H9 (cell line): ENCODE results near the gene TFCP2. TPM values are rescaled to one million over a fixed set of nuclear protein-coding genes. Genes with fewer than 3 reads are reported as not detected.

ENCODE experiments used
- DNase-seq: peaks from one replicate; pipeline ENCODE4 v3.0.0-alpha.2; 2017
- H2AFZ ChIP-seq: one replicate; pipeline ENCODE4 v1.6.1; 2013; ENCODE audit warnings: mild to moderate bottlenecking, low read length, control low read depth, moderate library complexity
- H2AK5ac ChIP-seq: 2 replicates; pipeline ENCODE4 v1.6.1; 2013; ENCODE audit warnings: low read length, control low read depth, mixed read lengths; ENCODE audit not compliant: insufficient read length
- H2BK120ac ChIP-seq: one replicate; pipeline ENCODE4 v1.6.1; 2013; ENCODE audit warnings: low read depth, mild to moderate bottlenecking, low read length, control low read depth, inconsistent platforms; ENCODE audit not compliant: poor library complexity, severe bottlenecking
- H2BK12ac ChIP-seq: 2 replicates; pipeline ENCODE4 v1.6.1; 2013; ENCODE audit warnings: low read length, control low read depth, mixed read lengths, low read depth; ENCODE audit not compliant: insufficient read length
- H2BK15ac ChIP-seq: 2 replicates; pipeline ENCODE4 v1.6.1; 2013; ENCODE audit warnings: low read depth, low read length, control low read depth
- H2BK20ac ChIP-seq: one replicate; pipeline ENCODE4 v1.6.1; 2013; ENCODE audit warnings: low read depth, mild to moderate bottlenecking, low read length, control low read depth, inconsistent platforms; ENCODE audit not compliant: poor library complexity, severe bottlenecking
- H2BK5ac ChIP-seq: 2 replicates; pipeline ENCODE4 v1.6.1; 2013; ENCODE audit warnings: low read length, control low read depth, mixed read lengths; ENCODE audit not compliant: insufficient read length
- H3K14ac ChIP-seq: 2 replicates; pipeline ENCODE4 v1.6.1; 2013; ENCODE audit warnings: low read length, control low read depth; ENCODE audit not compliant: insufficient read depth
- H3K18ac ChIP-seq: 2 replicates; pipeline ENCODE4 v1.6.1; 2013; ENCODE audit warnings: low read depth, mild to moderate bottlenecking, mixed read lengths, low read length, control low read depth; ENCODE audit not compliant: insufficient read length
- H3K23ac ChIP-seq: 2 replicates; pipeline ENCODE4 v1.6.1; 2013; ENCODE audit warnings: low read length, control low read depth, mixed read lengths, low read depth; ENCODE audit not compliant: insufficient read length
- H3K23me2 ChIP-seq: 2 replicates; pipeline ENCODE4 v1.6.1; 2013; ENCODE audit warnings: low read depth, mild to moderate bottlenecking, mixed read lengths, low read length, control low read depth; ENCODE audit not compliant: insufficient read length, poor library complexity, severe bottlenecking
- H3K27ac ChIP-seq: 2 replicates; pipeline ENCODE4 v1.5.1; 2013; ENCODE audit warnings: low read length, control low read depth, mixed read lengths, low read depth; ENCODE audit not compliant: insufficient read length
- H3K27me3 ChIP-seq: 2 replicates; pipeline ENCODE4 v1.6.1; 2013; ENCODE audit warnings: low read length, control low read depth, inconsistent platforms; ENCODE audit not compliant: insufficient read depth
- H3K4ac ChIP-seq: 2 replicates; pipeline ENCODE4 v1.6.1; 2013; ENCODE audit warnings: low read depth, mild to moderate bottlenecking, control low read depth, inconsistent platforms, low read length, moderate library complexity
- H3K4me1 ChIP-seq: 2 replicates; pipeline ENCODE4 v1.6.1; 2013; ENCODE audit warnings: low read length, control low read depth, inconsistent platforms; ENCODE audit not compliant: insufficient read depth
- H3K4me2 ChIP-seq: 2 replicates; pipeline ENCODE4 v1.6.1; 2013; ENCODE audit warnings: low read length, control low read depth, mixed read lengths; ENCODE audit not compliant: insufficient read length, insufficient read depth
- H3K56ac ChIP-seq: 2 replicates; pipeline ENCODE4 v1.6.1; 2013; ENCODE audit warnings: low read depth, mild to moderate bottlenecking, mixed read lengths, low read length, control low read depth; ENCODE audit not compliant: insufficient read length
- H3K79me1 ChIP-seq: 2 replicates; pipeline ENCODE4 v1.6.1; 2013; ENCODE audit warnings: low read depth, mild to moderate bottlenecking, moderate library complexity, low read length, control low read depth, inconsistent platforms; ENCODE audit not compliant: insufficient read depth, poor library complexity, severe bottlenecking
- H3K79me2 ChIP-seq: 2 replicates; pipeline ENCODE4 v1.6.1; 2013; ENCODE audit warnings: low read length, control low read depth, inconsistent platforms; ENCODE audit not compliant: insufficient read depth
- H3K9ac ChIP-seq: 2 replicates; pipeline ENCODE4 v1.6.1; 2013; ENCODE audit warnings: low read length, control low read depth, mixed read lengths; ENCODE audit not compliant: insufficient read length; ENCODE audit errors: extremely low read depth
- H3K9me3 ChIP-seq: one replicate; pipeline ENCODE4 v1.6.1; 2013; ENCODE audit warnings: low read depth, low read length, inconsistent platforms; ENCODE audit not compliant: control insufficient read depth
- H3T11ph ChIP-seq: one replicate; pipeline ENCODE4 v1.6.1; 2013; ENCODE audit warnings: mild to moderate bottlenecking, low read length, control low read depth, inconsistent platforms
- H4K20me1 ChIP-seq: one replicate; pipeline ENCODE4 v1.6.1; 2013; ENCODE audit not compliant: control insufficient read depth, insufficient read length, insufficient read depth
- H4K5ac ChIP-seq: 2 replicates; pipeline ENCODE4 v1.6.1; 2013; ENCODE audit warnings: low read depth, mild to moderate bottlenecking, mixed read lengths, low read length, control low read depth; ENCODE audit not compliant: insufficient read length
- H4K8ac ChIP-seq: replicated peaks from 2 replicates; pipeline ENCODE4 v1.6.1; 2013; ENCODE audit warnings: low read length, control low read depth, mixed read lengths, low read depth; ENCODE audit not compliant: insufficient read length
- H4K91ac ChIP-seq: 2 replicates; pipeline ENCODE4 v1.6.1; 2013; ENCODE audit warnings: low read depth, mild to moderate bottlenecking, moderate library complexity, mixed read lengths, low read length, control low read depth; ENCODE audit not compliant: insufficient read length
- H3K27ac Mint-ChIP-seq, 3 experiments: 2 replicates in 2 of 3; 3 replicates in 1 of 3; pipeline ENCODE4 v1.8.0; 2020 to 2021; ENCODE audit warnings: mixed read lengths in 3 of 3, mild to moderate bottlenecking in 1 of 3, moderate library complexity in 1 of 3
- H3K27me3 Mint-ChIP-seq: 2 replicates; pipeline ENCODE4 v1.8.0; 2021; ENCODE audit warnings: low read depth, mild to moderate bottlenecking, moderate library complexity, mixed read lengths
- H3K36me3 Mint-ChIP-seq, 3 experiments: 2 replicates in 2 of 3; 3 replicates in 1 of 3; pipeline ENCODE4 v1.8.0; 2020 to 2021; ENCODE audit warnings: low read depth in 3 of 3, mixed read lengths in 3 of 3; ENCODE audit not compliant: insufficient read depth in 1 of 3
- H3K4me1 Mint-ChIP-seq, 2 experiments: 2 replicates each; pipeline ENCODE4 v1.8.0; 2020; ENCODE audit warnings: mixed read lengths in 2 of 2
- H3K4me3 Mint-ChIP-seq, 2 experiments: 2 replicates in 1 of 2; 3 replicates in 1 of 2; pipeline ENCODE4 v1.8.0; 2020 to 2021; ENCODE audit warnings: mild to moderate bottlenecking in 2 of 2, mixed read lengths in 2 of 2, moderate library complexity in 1 of 2
- H3K9me3 Mint-ChIP-seq, 2 experiments: 2 replicates in 1 of 2; 3 replicates in 1 of 2; pipeline ENCODE4 v1.8.0; 2020; ENCODE audit warnings: mild to moderate bottlenecking in 2 of 2, mixed read lengths in 2 of 2, moderate library complexity in 1 of 2
- WGBS: extraction: QIAGEN DNeasy Blood & Tissue Kit; methylation state at CpG from one replicate; pipeline ENCODE4 v1.1.7; 2013; ENCODE audit warnings: missing lambda C conversion rate, low lambda C conversion rate, mixed read lengths; ENCODE audit not compliant: insufficient read length; ENCODE audit errors: extremely low coverage; 5-methylcytosine and 5-hydroxymethylcytosine counted together
- total RNA-seq: library from RNA; stranded (reverse); gene quantifications from 2 replicates; pipeline ENCODE4 v1.2.1, GENCODE V29; 2021
- TF ChIP-seq, protein P1 (sequence below): fragments of 200-600 bp; sonication (generic); conservative IDR thresholded peaks from 3 replicates; pipeline ENCODE4 v1.8.0; 2021; ENCODE audit warnings: antibody characterized with exemption, mild to moderate bottlenecking

The TFCP2 gene
- total RNA-seq, 1 experiment from 2014 or later, result 27.1 TPM

DNA sequence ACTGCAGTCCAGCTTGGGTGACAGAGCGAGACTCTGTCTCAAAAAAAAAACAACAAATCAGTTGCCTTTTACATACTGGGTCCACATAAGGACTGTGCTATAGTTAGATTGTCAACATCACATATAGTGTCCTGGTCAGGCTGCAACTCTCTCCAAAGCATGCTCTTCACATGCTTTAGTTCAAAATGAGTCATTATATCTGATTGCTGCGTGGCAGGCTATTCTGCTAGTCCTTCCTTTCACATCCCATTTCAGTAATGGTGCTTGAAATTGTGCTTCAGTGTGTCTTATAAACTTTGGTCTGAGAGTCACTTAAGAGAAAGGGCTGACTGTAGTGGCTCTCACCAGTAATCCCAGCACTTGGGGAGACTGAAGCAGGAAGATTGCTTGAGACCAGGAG is 117.9 kb downstream of the TFCP2 start:
- no peak for DNase-seq
- H3K36me3 Mint-ChIP-seq, result peaks cover 27 to 66% (median 59%) of the 10 kb centered on the region in 3 experiments; a peak in 6 of 7 replicates
- H3K56ac ChIP-seq, result no peak overlapping the region

More for the DNA sequence above, 117.9 kb downstream of the TFCP2 start:
- Histone ChIP-seq H2BK120ac (no peak overlapping the region), H2BK15ac (no peak overlapping the region), H4K8ac (no peak overlapping the region), H4K5ac (no peak overlapping the region), H3K23me2 (no peaks in the 10 kb centered on the region), H2AFZ (no peak overlapping the region), H3K79me2 (no peaks in the 10 kb centered on the region), H2BK5ac (no peak overlapping the region), H4K91ac (no peak overlapping the region), H3K9ac (no peak overlapping the region), H3K9me3 (no peaks in the 10 kb centered on the region), H3K14ac (no peak overlapping the region), H3K4ac (no peak overlapping the region), H2BK12ac (no peak overlapping the region), H3K27ac (no peak overlapping the region), H3K23ac (no peak overlapping the region), H2AK5ac (no peak overlapping the region), H3K79me1 (no peaks in the 10 kb centered on the region), H3K4me2 (no peak overlapping the region), H3K4me1 (no peaks in the 10 kb centered on the region), H3T11ph (no peak overlapping the region), H4K20me1 (no peaks in the 10 kb centered on the region), H3K18ac (no peak overlapping the region), H2BK20ac (no peak overlapping the region), H3K27me3 (no peaks in the 10 kb centered on the region)
- Mint-ChIP-seq H3K27ac (no peak overlapping the region), H3K9me3 (no peaks in the 10 kb centered on the region), H3K27me3 (no peaks in the 10 kb centered on the region), H3K4me3 (no peak overlapping the region), H3K4me1 (no peaks in the 10 kb centered on the region)
- TF ChIP-seq, protein P1, sequence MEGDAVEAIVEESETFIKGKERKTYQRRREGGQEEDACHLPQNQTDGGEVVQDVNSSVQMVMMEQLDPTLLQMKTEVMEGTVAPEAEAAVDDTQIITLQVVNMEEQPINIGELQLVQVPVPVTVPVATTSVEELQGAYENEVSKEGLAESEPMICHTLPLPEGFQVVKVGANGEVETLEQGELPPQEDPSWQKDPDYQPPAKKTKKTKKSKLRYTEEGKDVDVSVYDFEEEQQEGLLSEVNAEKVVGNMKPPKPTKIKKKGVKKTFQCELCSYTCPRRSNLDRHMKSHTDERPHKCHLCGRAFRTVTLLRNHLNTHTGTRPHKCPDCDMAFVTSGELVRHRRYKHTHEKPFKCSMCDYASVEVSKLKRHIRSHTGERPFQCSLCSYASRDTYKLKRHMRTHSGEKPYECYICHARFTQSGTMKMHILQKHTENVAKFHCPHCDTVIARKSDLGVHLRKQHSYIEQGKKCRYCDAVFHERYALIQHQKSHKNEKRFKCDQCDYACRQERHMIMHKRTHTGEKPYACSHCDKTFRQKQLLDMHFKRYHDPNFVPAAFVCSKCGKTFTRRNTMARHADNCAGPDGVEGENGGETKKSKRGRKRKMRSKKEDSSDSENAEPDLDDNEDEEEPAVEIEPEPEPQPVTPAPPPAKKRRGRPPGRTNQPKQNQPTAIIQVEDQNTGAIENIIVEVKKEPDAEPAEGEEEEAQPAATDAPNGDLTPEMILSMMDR, result no peak
- WGBS, result no CpG with 5 or more reads among the region's 2 CpGs
